ENCODE data around the gene RAD54L. TPM values are rescaled to one million over a fixed set of nuclear protein-coding genes. Genes with fewer than 3 reads are reported as not detected.

RAD54L gene
- total RNA-seq, 1 experiment from 2014 or later = 29.4 TPM

DNA sequence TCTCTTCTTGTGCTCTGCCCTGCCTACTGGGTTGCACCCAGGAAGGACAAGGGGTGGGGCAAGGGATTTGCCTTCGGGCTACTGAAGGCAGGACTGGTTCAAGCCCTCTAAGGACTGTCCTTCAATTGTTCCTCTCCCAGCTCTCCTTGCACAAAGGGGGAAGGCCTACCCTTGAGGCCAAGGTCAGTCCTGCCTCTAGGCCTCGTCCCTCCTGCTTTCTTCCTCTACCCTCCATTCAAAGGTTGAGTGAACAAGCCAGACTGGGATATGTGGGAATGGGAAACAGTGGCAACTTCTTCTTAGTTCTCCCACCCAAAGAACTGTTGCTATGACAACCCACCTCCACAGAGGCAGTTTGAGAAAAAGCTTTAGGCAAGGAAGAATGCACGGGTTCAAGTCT, 41.8 kb upstream of the RAD54L start:
- H3K9me3 ChIP-seq (ENCODE audit: control insufficient read depth, insufficient read depth, low read depth, low read length) = no peaks in the 10 kb centered on the region
- in situ Hi-C loops (cut with HindIII; ENCODE audit: low pct_unique_long_range_greater_than_20kb, low sequenced_read_pairs) = no loop called here
- ChIA-PET POLR2A (interaction anchor here (0.6 kb wide), 1 partner anchor 16 kb away, joined by 5 read pairs; no protein-coding TSS in a partner anchor), CTCF (no interaction called here)
- H3K4me3 ChIP-seq (ENCODE audit: low read depth in 2 of 2, low read length in 2 of 2) = no peak overlapping the region
- DNase-seq (ENCODE audit: low read depth, low spot score) (no peak), ATAC-seq (no peak)
- no peak for TF ChIP-seq SIN3A (IDR thresholded peaks at IDR 0.05; ENCODE audit: borderline replicate concordance, insufficient read depth, low read depth, low read length)
- no peak for TF ChIP-seq REST (IDR thresholded peaks at IDR 0.05; ENCODE audit: insufficient read depth in 1 of 2, low read depth in 2 of 2, low read length in 1 of 2)
- TF ChIP-seq TCF7L2 (IDR thresholded peaks at IDR 0.05; ENCODE audit: low read depth, low read length) = no peak
- TF ChIP-seq, protein P1, sequence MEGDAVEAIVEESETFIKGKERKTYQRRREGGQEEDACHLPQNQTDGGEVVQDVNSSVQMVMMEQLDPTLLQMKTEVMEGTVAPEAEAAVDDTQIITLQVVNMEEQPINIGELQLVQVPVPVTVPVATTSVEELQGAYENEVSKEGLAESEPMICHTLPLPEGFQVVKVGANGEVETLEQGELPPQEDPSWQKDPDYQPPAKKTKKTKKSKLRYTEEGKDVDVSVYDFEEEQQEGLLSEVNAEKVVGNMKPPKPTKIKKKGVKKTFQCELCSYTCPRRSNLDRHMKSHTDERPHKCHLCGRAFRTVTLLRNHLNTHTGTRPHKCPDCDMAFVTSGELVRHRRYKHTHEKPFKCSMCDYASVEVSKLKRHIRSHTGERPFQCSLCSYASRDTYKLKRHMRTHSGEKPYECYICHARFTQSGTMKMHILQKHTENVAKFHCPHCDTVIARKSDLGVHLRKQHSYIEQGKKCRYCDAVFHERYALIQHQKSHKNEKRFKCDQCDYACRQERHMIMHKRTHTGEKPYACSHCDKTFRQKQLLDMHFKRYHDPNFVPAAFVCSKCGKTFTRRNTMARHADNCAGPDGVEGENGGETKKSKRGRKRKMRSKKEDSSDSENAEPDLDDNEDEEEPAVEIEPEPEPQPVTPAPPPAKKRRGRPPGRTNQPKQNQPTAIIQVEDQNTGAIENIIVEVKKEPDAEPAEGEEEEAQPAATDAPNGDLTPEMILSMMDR (IDR thresholded peaks at IDR 0.05) = no peak
- no peak for TF ChIP-seq POLR2AphosphoS5 (IDR thresholded peaks at IDR 0.05; ENCODE audit: low read depth, low read length)
- H3K27ac ChIP-seq (ENCODE audit: low read length) = no peak overlapping the region
- intact Hi-C loops (cut with micrococcal nuclease; ENCODE audit: unreplicated experiment) = no loop called here
- no peaks in the 10 kb centered on the region for H3K36me3 ChIP-seq (ENCODE audit: control insufficient read depth, insufficient read depth, low read length)
- no peaks in the 10 kb centered on the region for H3K27me3 ChIP-seq (ENCODE audit: control insufficient read depth, insufficient read depth, low read length)
- BruUV-seq (replicated peaks) = no TSS peak
- H3K4me1 ChIP-seq (ENCODE audit: control insufficient read depth, insufficient read depth, low read length) = peaks cover 5% of the 10 kb centered on the region

DNA sequence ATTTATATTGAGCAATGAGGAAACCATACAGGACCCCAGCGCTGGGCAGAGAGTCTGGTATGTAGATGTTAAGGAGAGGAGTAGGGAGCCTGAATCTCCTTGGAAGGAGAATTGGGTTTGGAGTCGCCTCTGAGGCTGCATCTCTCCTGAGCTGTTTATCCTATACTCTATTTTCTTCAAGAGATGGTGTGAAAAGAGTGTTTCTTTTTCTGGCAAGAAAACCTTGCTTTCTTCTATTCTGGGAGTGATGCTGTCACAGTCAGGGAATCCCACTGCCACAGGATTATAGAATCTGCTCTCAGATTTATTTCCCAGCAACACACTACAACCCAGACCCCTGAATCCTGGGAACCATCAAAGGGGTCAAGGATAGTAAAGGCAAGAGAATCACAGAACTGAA, 41.2 kb upstream of the RAD54L start:
- Histone ChIP-seq H3K36me3 (ENCODE audit: control insufficient read depth, insufficient read depth, low read length) (no peaks in the 10 kb centered on the region), H3K27ac (ENCODE audit: low read length) (no peak overlapping the region), H3K9me3 (ENCODE audit: control insufficient read depth, insufficient read depth, low read depth, low read length) (no peaks in the 10 kb centered on the region), H3K4me1 (ENCODE audit: control insufficient read depth, insufficient read depth, low read length) (peaks cover 5% of the 10 kb centered on the region), H3K4me3 (ENCODE audit: low read depth in 2 of 2, low read length in 2 of 2) (no peak overlapping the region), H3K27me3 (ENCODE audit: control insufficient read depth, insufficient read depth, low read length) (no peaks in the 10 kb centered on the region)
- in situ Hi-C loops (cut with HindIII; ENCODE audit: low pct_unique_long_range_greater_than_20kb, low sequenced_read_pairs) = no loop called here
- no peak for TF ChIP-seq TCF7L2 (IDR thresholded peaks at IDR 0.05; ENCODE audit: low read depth, low read length)
- no peak for TF ChIP-seq SIN3A (IDR thresholded peaks at IDR 0.05; ENCODE audit: borderline replicate concordance, insufficient read depth, low read depth, low read length)
- ChIA-PET CTCF (interaction anchor here (1.0 kb wide), 1 partner anchor 17 kb away, joined by 3 read pairs; no protein-coding TSS in a partner anchor), POLR2A (no interaction called here)
- DNase-seq (ENCODE audit: low read depth, low spot score) = no peak
- intact Hi-C loops (cut with micrococcal nuclease; ENCODE audit: unreplicated experiment) = no loop called here
- no TSS peak for BruUV-seq (replicated peaks)
- ATAC-seq = no peak

DNA sequence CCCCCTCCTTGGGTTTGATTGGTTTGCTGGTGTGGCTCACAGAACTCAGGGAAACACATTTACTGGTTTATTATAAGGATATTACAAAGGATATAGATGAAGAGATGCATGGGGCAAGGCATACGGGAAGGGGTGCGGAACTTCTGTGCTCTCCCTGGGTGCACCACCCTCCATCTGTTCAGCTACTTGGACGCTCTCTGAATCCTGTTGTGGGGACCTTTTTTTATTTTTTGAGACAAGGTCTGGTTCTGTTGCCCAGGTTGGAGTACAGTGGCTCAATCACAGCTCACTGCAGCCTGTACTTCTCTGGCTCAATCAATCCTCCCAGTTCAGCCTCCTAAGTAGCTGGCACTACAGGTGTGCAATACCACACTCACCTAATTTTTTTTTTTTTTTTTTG, 37.0 kb upstream of the RAD54L start:
- ATAC-seq = no peak; the same call in 1 of the 2 replicates
- no peaks in the 10 kb centered on the region for H3K4me1 ChIP-seq (ENCODE audit: control insufficient read depth, insufficient read depth, low read length)
- no peaks in the 10 kb centered on the region for H3K36me3 ChIP-seq (ENCODE audit: control insufficient read depth, insufficient read depth, low read length)
- in situ Hi-C loops (cut with HindIII; ENCODE audit: low pct_unique_long_range_greater_than_20kb, low sequenced_read_pairs) (no loop called here), intact Hi-C loops (cut with micrococcal nuclease; ENCODE audit: unreplicated experiment) (no loop called here)
- ChIA-PET CTCF (interaction anchor here (0.6 to 0.7 kb wide), 2 partner anchors 13 to 1249 kb away, joined by 3 read pairs; no protein-coding TSS in a partner anchor), POLR2A (no interaction called here)
- TF ChIP-seq, protein P1 (IDR thresholded peaks at IDR 0.05) = no peak
- no peak for TF ChIP-seq REST (IDR thresholded peaks at IDR 0.05; ENCODE audit: insufficient read depth in 1 of 2, low read depth in 2 of 2, low read length in 1 of 2)
- TF ChIP-seq POLR2AphosphoS5 (IDR thresholded peaks at IDR 0.05; ENCODE audit: low read depth, low read length) = no peak
- H3K27ac ChIP-seq (ENCODE audit: low read length) = no peak overlapping the region
- H3K27me3 ChIP-seq (ENCODE audit: control insufficient read depth, insufficient read depth, low read length) = no peaks in the 10 kb centered on the region
- no peak for DNase-seq (ENCODE audit: low read depth, low spot score)
- H3K9me3 ChIP-seq (ENCODE audit: control insufficient read depth, insufficient read depth, low read depth, low read length) = no peaks in the 10 kb centered on the region
- no peak overlapping the region for H3K4me3 ChIP-seq (ENCODE audit: low read depth in 2 of 2, low read length in 2 of 2)
- no TSS peak for BruUV-seq (replicated peaks)
